Natural killer cell (primary cell): ENCODE measurements around the gene TMEM53. TPM values are rescaled to one million over a fixed set of nuclear protein-coding genes. Genes with fewer than 3 reads are reported as not detected.

ENCODE experiments used
- ATAC-seq, 3 donors: fragments of 150-1000 bp in 2 of 3; fragments of 200-7000 bp in 1 of 3; cut with Tn5 transposase; 1 replicate in 1 of 3; 2 replicates in 2 of 3; pipeline ENCODE4 v1.10.0; 2021; ENCODE audit warnings: mild to moderate bottlenecking in 2 of 3, moderate library complexity in 2 of 3
- DNase-seq, 2 donors: peaks; one replicate each; pipeline versions ENCODE4 v3.0.0 to v3.0.0-alpha.2; 2013 to 2021; ENCODE audit warnings: mixed read lengths in 1 of 2
- H3K27ac ChIP-seq: one replicate; pipeline ENCODE4 v1.5.1; 2013; ENCODE audit warnings: mild to moderate bottlenecking, low read length
- H3K27me3 ChIP-seq: one replicate; pipeline ENCODE4 v1.6.1; 2013; ENCODE audit warnings: low read length; ENCODE audit not compliant: control insufficient read depth, insufficient read depth
- H3K36me3 ChIP-seq: one replicate; pipeline ENCODE4 v1.6.1; 2013; ENCODE audit warnings: low read length; ENCODE audit not compliant: control insufficient read depth, insufficient read depth
- H3K4me1 ChIP-seq: one replicate; pipeline ENCODE4 v1.6.1; 2013; ENCODE audit warnings: low read length; ENCODE audit not compliant: control insufficient read depth, insufficient read depth
- H3K4me3 ChIP-seq: one replicate; pipeline ENCODE4 v1.5.1; 2013; ENCODE audit warnings: low read length
- H3K9me3 ChIP-seq: one replicate; pipeline ENCODE4 v1.6.1; 2013; ENCODE audit warnings: low read length; ENCODE audit not compliant: control insufficient read depth, insufficient read depth
- H3K27ac Mint-ChIP-seq, 2 donors: one replicate each; pipeline ENCODE4 v1.8.0; 2022; ENCODE audit warnings: mild to moderate bottlenecking in 2 of 2, mixed read lengths in 2 of 2, moderate library complexity in 1 of 2
- H3K27me3 Mint-ChIP-seq, 2 donors: one replicate each; pipeline ENCODE4 v1.8.0; 2022; ENCODE audit warnings: low read depth in 2 of 2, mixed read lengths in 2 of 2
- H3K36me3 Mint-ChIP-seq: one replicate; pipeline ENCODE4 v1.8.0; 2022; ENCODE audit warnings: mixed read lengths
- H3K4me1 Mint-ChIP-seq, 2 donors: one replicate each; pipeline ENCODE4 v1.8.0; 2022; ENCODE audit warnings: mixed read lengths in 2 of 2
- H3K4me3 Mint-ChIP-seq: one replicate; pipeline ENCODE4 v1.8.0; 2022; ENCODE audit warnings: mild to moderate bottlenecking, moderate library complexity, mixed read lengths
- H3K9me3 Mint-ChIP-seq, 2 donors: one replicate each; pipeline ENCODE4 v1.8.0; 2022; ENCODE audit warnings: mixed read lengths in 2 of 2
- WGBS: methylation state at CpG from one replicate; pipeline ENCODE4 v1.1.7; 2013; ENCODE audit warnings: missing lambda C conversion rate; ENCODE audit not compliant: insufficient coverage; 5-methylcytosine and 5-hydroxymethylcytosine counted together
- intact Hi-C: fragments of 100-400 bp; cut with micrococcal nuclease; formaldehyde crosslinking; loops from one replicate; pipeline ENCODE4 v1.14.2; 2022
- total RNA-seq, 4 donors: library from RNA; stranded (reverse); fragments of 120-200 nt in 1 of 4; gene quantifications; one replicate each; pipeline versions ENCODE4 v1.2.3 to v1.2.4, GENCODE V29; 2013 to 2022
- TF ChIP-seq, protein P1 (sequence below): fragments of 200-600 bp; IDR thresholded peaks from one replicate; pipeline ENCODE4 v1.8.0; 2022; ENCODE audit warnings: antibody characterized with exemption

Gene TMEM53
- total RNA-seq, 3 donors from 2014 or later (not counting 1 experiment from before 2014, with no cell fraction given) = 2.2 to 3.8 (median 3.3) TPM

- Mint-ChIP-seq H3K9me3 (no peaks in the 10 kb centered on the region), H3K36me3 (no peaks in the 10 kb centered on the region), H3K27me3 (peaks cover 0 to 3% of the 10 kb centered on the region in 2 donors), H3K4me1 (no peaks in the 10 kb centered on the region), H3K4me3 (no peak overlapping the region), H3K27ac (no peak overlapping the region)
- WGBS = 95% methylated on average over 6 of the region's 6 CpGs
- no peaks in the 10 kb centered on the region for H3K27me3 ChIP-seq
- H3K27ac ChIP-seq = no peak overlapping the region
- H3K9me3 ChIP-seq = no peaks in the 10 kb centered on the region
- ATAC-seq (no peak), DNase-seq (no peak)
- no peak overlapping the region for H3K4me3 ChIP-seq
- no peaks in the 10 kb centered on the region for H3K36me3 ChIP-seq
- TF ChIP-seq, protein P1, sequence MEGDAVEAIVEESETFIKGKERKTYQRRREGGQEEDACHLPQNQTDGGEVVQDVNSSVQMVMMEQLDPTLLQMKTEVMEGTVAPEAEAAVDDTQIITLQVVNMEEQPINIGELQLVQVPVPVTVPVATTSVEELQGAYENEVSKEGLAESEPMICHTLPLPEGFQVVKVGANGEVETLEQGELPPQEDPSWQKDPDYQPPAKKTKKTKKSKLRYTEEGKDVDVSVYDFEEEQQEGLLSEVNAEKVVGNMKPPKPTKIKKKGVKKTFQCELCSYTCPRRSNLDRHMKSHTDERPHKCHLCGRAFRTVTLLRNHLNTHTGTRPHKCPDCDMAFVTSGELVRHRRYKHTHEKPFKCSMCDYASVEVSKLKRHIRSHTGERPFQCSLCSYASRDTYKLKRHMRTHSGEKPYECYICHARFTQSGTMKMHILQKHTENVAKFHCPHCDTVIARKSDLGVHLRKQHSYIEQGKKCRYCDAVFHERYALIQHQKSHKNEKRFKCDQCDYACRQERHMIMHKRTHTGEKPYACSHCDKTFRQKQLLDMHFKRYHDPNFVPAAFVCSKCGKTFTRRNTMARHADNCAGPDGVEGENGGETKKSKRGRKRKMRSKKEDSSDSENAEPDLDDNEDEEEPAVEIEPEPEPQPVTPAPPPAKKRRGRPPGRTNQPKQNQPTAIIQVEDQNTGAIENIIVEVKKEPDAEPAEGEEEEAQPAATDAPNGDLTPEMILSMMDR = no peak
- no peaks in the 10 kb centered on the region for H3K4me1 ChIP-seq
- intact Hi-C loops = no loop called here
Observed at GRCh38 chr1:44608141-44608540, 66.1 kb downstream of the TMEM53 start.

GRCh38 chr1:44606701-44607281 lies 67.5 kb downstream of the TMEM53 start:
- DNase-seq (no peak), ATAC-seq (no peak)
- H3K27me3 ChIP-seq = no peaks in the 10 kb centered on the region
- H3K27me3 Mint-ChIP-seq = peaks cover 0 to 5% of the 10 kb centered on the region in 2 donors
- H3K27ac Mint-ChIP-seq = no peak overlapping the region
- no peak overlapping the region for H3K4me3 ChIP-seq
- H3K36me3 ChIP-seq = no peaks in the 10 kb centered on the region
- TF ChIP-seq, protein P1 = no peak
- H3K4me1 Mint-ChIP-seq = no peaks in the 10 kb centered on the region
- H3K9me3 ChIP-seq = no peaks in the 10 kb centered on the region
- intact Hi-C loops = no loop called here
- WGBS = 95% methylated on average over 8 of the region's 8 CpGs
- H3K36me3 Mint-ChIP-seq = no peaks in the 10 kb centered on the region
- no peak overlapping the region for H3K4me3 Mint-ChIP-seq
- H3K4me1 ChIP-seq = no peaks in the 10 kb centered on the region
- H3K9me3 Mint-ChIP-seq = no peaks in the 10 kb centered on the region
- no peak overlapping the region for H3K27ac ChIP-seq

GRCh38 chr1:44605914-44606615 lies 68.2 kb downstream of the TMEM53 start:
- H3K4me3 ChIP-seq = no peak overlapping the region
- Mint-ChIP-seq H3K36me3 (no peaks in the 10 kb centered on the region), H3K9me3 (no peaks in the 10 kb centered on the region), H3K27me3 (peaks cover 0 to 5% of the 10 kb centered on the region in 2 donors), H3K4me1 (no peaks in the 10 kb centered on the region), H3K27ac (no peak overlapping the region), H3K4me3 (no peak overlapping the region)
- no peak overlapping the region for H3K27ac ChIP-seq
- intact Hi-C loops = no loop called here
- DNase-seq (no peak), ATAC-seq (no peak)
- no peaks in the 10 kb centered on the region for H3K27me3 ChIP-seq
- H3K9me3 ChIP-seq = no peaks in the 10 kb centered on the region
- 92% methylated on average over 12 of the region's 12 CpGs for WGBS
- H3K4me1 ChIP-seq = no peaks in the 10 kb centered on the region
- TF ChIP-seq, protein P1 = no peak
- H3K36me3 ChIP-seq = no peaks in the 10 kb centered on the region
